Measurements from ENCODE around the gene TBX15.

TBX15 gene

DNA sequence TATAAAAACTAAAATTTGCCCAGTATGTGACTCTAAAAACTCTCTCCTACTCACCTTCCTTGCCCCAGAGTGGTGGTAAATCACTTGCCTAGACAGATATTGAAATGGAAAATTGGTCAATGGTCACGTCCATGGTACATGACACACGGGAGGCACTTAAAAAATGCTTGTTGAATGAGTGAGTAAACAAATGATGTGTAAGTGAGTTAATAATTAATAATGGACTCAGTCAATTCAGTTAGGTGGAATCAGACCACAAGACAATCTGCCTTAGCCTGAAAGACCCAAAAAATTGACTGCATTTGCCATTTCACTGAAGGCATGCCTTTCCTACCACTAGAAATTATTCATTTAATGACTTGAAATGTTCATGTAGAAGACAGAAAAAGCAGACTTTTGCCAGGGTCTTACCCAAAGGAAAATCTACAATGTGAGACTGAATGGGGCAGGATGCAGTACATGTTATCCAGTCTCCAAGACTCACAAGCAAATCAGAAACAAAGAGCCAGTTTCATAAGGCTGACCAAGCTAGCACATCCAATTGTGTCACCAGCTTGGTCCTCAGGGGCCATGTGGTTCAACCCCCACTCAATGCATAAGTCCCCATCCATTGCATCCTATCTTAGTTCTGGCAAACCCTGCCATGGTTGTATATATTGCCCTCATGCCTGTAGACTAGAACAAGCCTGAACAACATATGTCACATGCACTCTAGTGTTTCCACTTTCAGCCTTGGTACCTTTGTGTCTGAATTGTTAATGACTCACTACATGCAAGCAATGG lies 73.6 kb downstream of the TBX15 start:
- no peak for ATAC-seq (ENCODE audit: insufficient read depth, low read depth)
- TF ChIP-seq EZH2 (IDR thresholded peaks at IDR 0.05; ENCODE audit: borderline replicate concordance, low read depth, low read length, severe bottlenecking): no peak
- TF ChIP-seq, protein P1, sequence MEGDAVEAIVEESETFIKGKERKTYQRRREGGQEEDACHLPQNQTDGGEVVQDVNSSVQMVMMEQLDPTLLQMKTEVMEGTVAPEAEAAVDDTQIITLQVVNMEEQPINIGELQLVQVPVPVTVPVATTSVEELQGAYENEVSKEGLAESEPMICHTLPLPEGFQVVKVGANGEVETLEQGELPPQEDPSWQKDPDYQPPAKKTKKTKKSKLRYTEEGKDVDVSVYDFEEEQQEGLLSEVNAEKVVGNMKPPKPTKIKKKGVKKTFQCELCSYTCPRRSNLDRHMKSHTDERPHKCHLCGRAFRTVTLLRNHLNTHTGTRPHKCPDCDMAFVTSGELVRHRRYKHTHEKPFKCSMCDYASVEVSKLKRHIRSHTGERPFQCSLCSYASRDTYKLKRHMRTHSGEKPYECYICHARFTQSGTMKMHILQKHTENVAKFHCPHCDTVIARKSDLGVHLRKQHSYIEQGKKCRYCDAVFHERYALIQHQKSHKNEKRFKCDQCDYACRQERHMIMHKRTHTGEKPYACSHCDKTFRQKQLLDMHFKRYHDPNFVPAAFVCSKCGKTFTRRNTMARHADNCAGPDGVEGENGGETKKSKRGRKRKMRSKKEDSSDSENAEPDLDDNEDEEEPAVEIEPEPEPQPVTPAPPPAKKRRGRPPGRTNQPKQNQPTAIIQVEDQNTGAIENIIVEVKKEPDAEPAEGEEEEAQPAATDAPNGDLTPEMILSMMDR (IDR thresholded peaks at IDR 0.05; ENCODE audit: borderline replicate concordance, extremely low read depth, low read length, poor library complexity, severe bottlenecking): no peak
- H3K4me1 ChIP-seq (ENCODE audit: insufficient read depth, low read length): no peaks in the 10 kb centered on the region
- no peaks in the 10 kb centered on the region for H3K9me3 ChIP-seq (ENCODE audit: insufficient read depth, low read length, severe bottlenecking)
- H3K4me3 ChIP-seq (ENCODE audit: low read depth in 1 of 2, low read length in 2 of 2): no peak overlapping the region
- no peaks in the 10 kb centered on the region for H3K79me2 ChIP-seq (ENCODE audit: insufficient read depth, low read length)
- H3K27ac ChIP-seq (ENCODE audit: low read length): no peak overlapping the region
- no peaks in the 10 kb centered on the region for H3K36me3 ChIP-seq (ENCODE audit: insufficient read depth, low read length)
- H3K4me2 ChIP-seq (ENCODE audit: insufficient read depth, low read length): no peak overlapping the region
- H4K20me1 ChIP-seq (ENCODE audit: insufficient read depth, low read length): no peaks in the 10 kb centered on the region
- H3K27me3 ChIP-seq (ENCODE audit: insufficient read depth, low read length, poor library complexity): no peaks in the 10 kb centered on the region
- H2AFZ ChIP-seq (ENCODE audit: low read depth, low read length): no peak overlapping the region
- no peak overlapping the region for H3K9ac ChIP-seq (ENCODE audit: low read depth, low read length)
- DNase-seq: no peak

GRCh38 chr1:118913818-118914217 lies 74.3 kb downstream of the TBX15 start:
- Histone ChIP-seq H3K4me3 (ENCODE audit: low read depth in 1 of 2, low read length in 2 of 2) (no peak overlapping the region), H3K36me3 (ENCODE audit: insufficient read depth, low read length) (no peaks in the 10 kb centered on the region), H3K9ac (ENCODE audit: low read depth, low read length) (no peak overlapping the region), H4K20me1 (ENCODE audit: insufficient read depth, low read length) (no peaks in the 10 kb centered on the region), H3K4me1 (ENCODE audit: insufficient read depth, low read length) (no peaks in the 10 kb centered on the region), H2AFZ (ENCODE audit: low read depth, low read length) (no peak overlapping the region), H3K79me2 (ENCODE audit: insufficient read depth, low read length) (no peaks in the 10 kb centered on the region), H3K27me3 (ENCODE audit: insufficient read depth, low read length, poor library complexity) (no peaks in the 10 kb centered on the region), H3K9me3 (ENCODE audit: insufficient read depth, low read length, severe bottlenecking) (no peaks in the 10 kb centered on the region), H3K4me2 (ENCODE audit: insufficient read depth, low read length) (no peak overlapping the region), H3K27ac (ENCODE audit: low read length) (no peak overlapping the region)
- no peak for TF ChIP-seq EZH2 (IDR thresholded peaks at IDR 0.05; ENCODE audit: borderline replicate concordance, low read depth, low read length, severe bottlenecking)
- TF ChIP-seq, protein P1 (IDR thresholded peaks at IDR 0.05; ENCODE audit: borderline replicate concordance, extremely low read depth, low read length, poor library complexity, severe bottlenecking): no peak
- DNase-seq (no peak), ATAC-seq (ENCODE audit: insufficient read depth, low read depth) (no peak)

GRCh38 chr1:118912574-118912973 lies 75.6 kb downstream of the TBX15 start:
- DNase-seq (no peak), ATAC-seq (ENCODE audit: insufficient read depth, low read depth) (no peak)
- no peak overlapping the region for H3K9ac ChIP-seq (ENCODE audit: low read depth, low read length)
- no peak overlapping the region for H2AFZ ChIP-seq (ENCODE audit: low read depth, low read length)
- no peaks in the 10 kb centered on the region for H3K27me3 ChIP-seq (ENCODE audit: insufficient read depth, low read length, poor library complexity)
- no peak overlapping the region for H3K4me3 ChIP-seq (ENCODE audit: low read depth in 1 of 2, low read length in 2 of 2)
- H3K4me2 ChIP-seq (ENCODE audit: insufficient read depth, low read length): no peak overlapping the region
- H3K4me1 ChIP-seq (ENCODE audit: insufficient read depth, low read length): no peaks in the 10 kb centered on the region
- no peaks in the 10 kb centered on the region for H4K20me1 ChIP-seq (ENCODE audit: insufficient read depth, low read length)
- H3K36me3 ChIP-seq (ENCODE audit: insufficient read depth, low read length): no peaks in the 10 kb centered on the region
- H3K79me2 ChIP-seq (ENCODE audit: insufficient read depth, low read length): no peaks in the 10 kb centered on the region
- no peak overlapping the region for H3K27ac ChIP-seq (ENCODE audit: low read length)
- H3K9me3 ChIP-seq (ENCODE audit: insufficient read depth, low read length, severe bottlenecking): no peaks in the 10 kb centered on the region
- TF ChIP-seq EZH2 (IDR thresholded peaks at IDR 0.05; ENCODE audit: borderline replicate concordance, low read depth, low read length, severe bottlenecking): no peak
- TF ChIP-seq, protein P1 (IDR thresholded peaks at IDR 0.05; ENCODE audit: borderline replicate concordance, extremely low read depth, low read length, poor library complexity, severe bottlenecking): no peak

All from DND-41 (cell line).